A549 (cell line): ENCODE measurements around the gene KCNMA1.

Experiments
- EP300 ChIP-seq, 2 experiments: fragments of >200 bp; sonication (Bioruptor Twin); formaldehyde crosslinking; IDR thresholded peaks; 2 replicates in 1 of 2; 3 replicates in 1 of 2; pipeline ENCODE4 v1.6.1; 2016 to 2017
- KDM5A ChIP-seq: fragments of 200-600 bp; sonication (generic); IDR thresholded peaks from 2 replicates; pipeline ENCODE4 v1.6.1; 2016; ENCODE audit warnings: antibody characterized with exemption, mild to moderate bottlenecking
- RFX5 ChIP-seq: fragments of 450-650 bp; IDR thresholded peaks from 2 replicates; pipeline ENCODE4 v1.7.1; 2014; ENCODE audit warnings: antibody characterized with exemption, mild to moderate bottlenecking, moderate library complexity
- TF ChIP-seq, protein P1 (sequence below): fragments of >200 bp; sonication (Bioruptor Twin); formaldehyde crosslinking; IDR thresholded peaks from 3 replicates; pipeline ENCODE4 v1.5.1; 2016

DNA sequence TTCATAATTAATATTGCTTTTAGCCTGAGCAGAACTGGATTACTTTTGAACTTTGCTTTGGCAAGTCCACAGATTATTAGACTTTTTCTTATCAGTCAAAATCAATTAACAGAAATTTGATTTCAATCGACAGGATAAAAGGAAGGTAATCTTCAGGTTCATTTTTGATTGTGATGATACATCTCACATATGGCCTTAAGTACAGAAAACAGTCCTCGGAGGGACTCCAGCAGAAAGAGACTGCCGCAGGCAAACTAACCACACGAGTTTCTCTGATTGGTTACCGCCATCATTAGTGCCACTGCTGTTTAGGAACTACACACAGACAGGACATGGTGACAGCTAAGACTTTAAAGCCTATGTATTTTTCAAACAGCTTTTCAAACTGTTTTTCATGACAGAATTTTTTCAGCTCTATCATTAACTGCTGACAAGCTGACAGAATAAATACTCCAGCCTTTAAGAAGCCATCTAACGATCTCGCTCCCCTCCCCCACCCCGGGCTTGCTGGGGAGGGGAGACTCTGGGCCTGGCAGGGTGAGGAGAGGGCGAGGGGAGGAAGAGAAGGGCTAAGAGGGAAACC, 668.2 kb downstream of the KCNMA1 start:
- TF ChIP-seq, protein P1, sequence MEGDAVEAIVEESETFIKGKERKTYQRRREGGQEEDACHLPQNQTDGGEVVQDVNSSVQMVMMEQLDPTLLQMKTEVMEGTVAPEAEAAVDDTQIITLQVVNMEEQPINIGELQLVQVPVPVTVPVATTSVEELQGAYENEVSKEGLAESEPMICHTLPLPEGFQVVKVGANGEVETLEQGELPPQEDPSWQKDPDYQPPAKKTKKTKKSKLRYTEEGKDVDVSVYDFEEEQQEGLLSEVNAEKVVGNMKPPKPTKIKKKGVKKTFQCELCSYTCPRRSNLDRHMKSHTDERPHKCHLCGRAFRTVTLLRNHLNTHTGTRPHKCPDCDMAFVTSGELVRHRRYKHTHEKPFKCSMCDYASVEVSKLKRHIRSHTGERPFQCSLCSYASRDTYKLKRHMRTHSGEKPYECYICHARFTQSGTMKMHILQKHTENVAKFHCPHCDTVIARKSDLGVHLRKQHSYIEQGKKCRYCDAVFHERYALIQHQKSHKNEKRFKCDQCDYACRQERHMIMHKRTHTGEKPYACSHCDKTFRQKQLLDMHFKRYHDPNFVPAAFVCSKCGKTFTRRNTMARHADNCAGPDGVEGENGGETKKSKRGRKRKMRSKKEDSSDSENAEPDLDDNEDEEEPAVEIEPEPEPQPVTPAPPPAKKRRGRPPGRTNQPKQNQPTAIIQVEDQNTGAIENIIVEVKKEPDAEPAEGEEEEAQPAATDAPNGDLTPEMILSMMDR, result no peak
- TF ChIP-seq KDM5A (no peak), EP300 (IDR thresholded peaks at IDR 0.05) (no peak), RFX5 (no peak)
